H1 (cell line): ENCODE data around the gene DNAL4. TPM values are rescaled to one million over a fixed set of nuclear protein-coding genes. Genes with fewer than 3 reads are reported as not detected.

Experiments used
- CTCF ChIA-PET: fragments of 300-600 bp; sonication (Branson Sonifier 250); formaldehyde crosslinking; loops from one replicate; lab custom pipeline; 2021; ENCODE audit not compliant: partially characterized antibody; lab: Charles Lee
- POLR2A ChIA-PET: fragments of 300-600 bp; sonication (Branson Sonifier 250); formaldehyde crosslinking; loops from one replicate; lab custom pipeline; 2021; ENCODE audit warnings: inconsistent platforms; ENCODE audit not compliant: partially characterized antibody; lab: Charles Lee
- DNase-seq, 2 experiments: peaks; one replicate each; pipeline versions ENCODE4 v3.0.0 to v3.0.0-alpha.2; 2010 to 2022; ENCODE audit warnings: low spot score in 2 of 2, low read depth in 1 of 2, mixed read lengths in 1 of 2
- FAIRE-seq: peaks from 2 replicates; lab custom pipeline; 2011; peaks lifted over from hg19 to GRCh38; lab: Jason Lieb, UNC
- H2AFZ ChIP-seq: 2 replicates; pipeline ENCODE4 v1.8.1; 2012; ENCODE audit warnings: low read length, inconsistent platforms
- H2AK5ac ChIP-seq: 2 replicates; pipeline ENCODE4 v1.6.1; 2013; ENCODE audit warnings: low read depth, low read length
- H2BK120ac ChIP-seq: replicated peaks from 2 replicates; pipeline ENCODE3; 2013; ENCODE audit warnings: low read depth, low read length, inconsistent platforms
- H2BK12ac ChIP-seq: 2 replicates; pipeline ENCODE4 v1.6.1; 2013; ENCODE audit warnings: low read depth, low read length
- H2BK15ac ChIP-seq: 2 replicates; pipeline ENCODE4 v1.6.1; 2013; ENCODE audit warnings: low read length
- H2BK20ac ChIP-seq: 2 replicates; pipeline ENCODE4 v1.6.1; 2013; ENCODE audit warnings: low read length
- H2BK5ac ChIP-seq: 2 replicates; pipeline ENCODE4 v1.6.1; 2013; ENCODE audit warnings: low read depth, low read length
- H3K14ac ChIP-seq: 2 replicates; pipeline ENCODE4 v1.6.1; 2013; ENCODE audit warnings: inconsistent platforms; ENCODE audit not compliant: insufficient read length
- H3K18ac ChIP-seq: 2 replicates; pipeline ENCODE4 v1.6.1; 2013; ENCODE audit warnings: low read length; ENCODE audit errors: extremely low read depth
- H3K23ac ChIP-seq: 2 replicates; pipeline ENCODE4 v1.6.1; 2013; ENCODE audit warnings: inconsistent platforms; ENCODE audit not compliant: insufficient read length
- H3K23me2 ChIP-seq: 2 replicates; pipeline ENCODE4 v1.6.1; 2013; ENCODE audit warnings: low read depth, low read length
- H3K27ac ChIP-seq: 2 replicates; pipeline ENCODE4 v1.6.1; 2011; ENCODE audit warnings: low read depth, low read length, inconsistent platforms
- H3K27me3 ChIP-seq, 4 experiments: replicated peaks in 1 of 4; 1 replicate in 1 of 4; 2 replicates in 3 of 4; pipeline versions ENCODE4 v1.6.1 to v1.8.1; 2011 to 2013; ENCODE audit warnings: low read length in 3 of 4, mild to moderate bottlenecking in 3 of 4, inconsistent platforms in 2 of 4, mixed read lengths in 2 of 4, moderate library complexity in 1 of 4; ENCODE audit not compliant: control insufficient read depth in 3 of 4, insufficient read depth in 3 of 4; ENCODE audit errors: extremely low read depth in 1 of 4
- H3K36me3 ChIP-seq, 4 experiments: 2 replicates each; pipeline versions ENCODE4 v1.6.1 to v1.8.1; 2011 to 2013; ENCODE audit warnings: mild to moderate bottlenecking in 4 of 4, low read length in 3 of 4, moderate library complexity in 2 of 4, control low read depth in 1 of 4, inconsistent platforms in 1 of 4; ENCODE audit not compliant: insufficient read depth in 4 of 4, control insufficient read depth in 2 of 4
- H3K4ac ChIP-seq: replicated peaks from 2 replicates; pipeline ENCODE3; 2013; ENCODE audit warnings: low read length, low read depth, mixed read lengths, inconsistent platforms; ENCODE audit not compliant: insufficient read length
- H3K4me1 ChIP-seq, 4 experiments: replicated peaks in 1 of 4; 1 replicate in 1 of 4; 2 replicates in 3 of 4; pipeline versions ENCODE4 v1.6.1 to v1.8.1; 2011 to 2013; ENCODE audit warnings: low read length in 3 of 4, inconsistent platforms in 2 of 4, mixed read lengths in 1 of 4; ENCODE audit not compliant: insufficient read depth in 4 of 4, control insufficient read depth in 3 of 4
- H3K4me2 ChIP-seq, 2 experiments: 2 replicates each; pipeline versions ENCODE4 v1.6.1 to v1.8.1; 2011 to 2013; ENCODE audit warnings: low read depth in 2 of 2, low read length in 2 of 2, control low read depth in 1 of 2, inconsistent platforms in 1 of 2, mild to moderate bottlenecking in 1 of 2; ENCODE audit not compliant: insufficient read depth in 1 of 2
- H3K4me3 ChIP-seq, 4 experiments: fragments of 200-600, 300-600 bp in 1 of 4; sonication (generic), shearing (Covaris generic), sonication (Bioruptor Twin) in 1 of 4; 2 replicates each; pipeline versions ENCODE4 v1.5.1 to v1.8.1; 2011 to 2016; ENCODE audit warnings: low read length in 4 of 4, low read depth in 3 of 4, control low read depth in 2 of 4, inconsistent platforms in 2 of 4, mild to moderate bottlenecking in 2 of 4, mixed read lengths in 1 of 4, moderate library complexity in 1 of 4; ENCODE audit not compliant: insufficient read depth in 2 of 4; ENCODE audit errors: extremely low read depth in 1 of 4
- H3K56ac ChIP-seq: replicated peaks from 2 replicates; pipeline ENCODE3; 2013; ENCODE audit warnings: low read depth, mild to moderate bottlenecking, mixed read lengths, low read length, inconsistent platforms; ENCODE audit not compliant: insufficient read length
- H3K79me1 ChIP-seq: 2 replicates; pipeline ENCODE4 v1.6.1; 2013; ENCODE audit warnings: low read depth, low read length, control low read depth
- H3K79me2 ChIP-seq, 2 experiments: 2 replicates each; pipeline versions ENCODE4 v1.6.1 to v1.8.1; 2012 to 2013; ENCODE audit warnings: low read length in 2 of 2, mild to moderate bottlenecking in 2 of 2, inconsistent platforms in 1 of 2; ENCODE audit not compliant: insufficient read depth in 2 of 2, control insufficient read depth in 1 of 2
- H3K9ac ChIP-seq, 4 experiments: replicated peaks in 1 of 4; 1 replicate in 1 of 4; 2 replicates in 3 of 4; pipeline versions ENCODE4 v1.6.1 to v1.8.1; 2011 to 2013; ENCODE audit warnings: low read depth in 3 of 4, low read length in 3 of 4, control low read depth in 2 of 4, mild to moderate bottlenecking in 2 of 4, moderate library complexity in 2 of 4, inconsistent platforms in 1 of 4; ENCODE audit errors: extremely low read depth in 1 of 4
- H3K9me3 ChIP-seq, 2 experiments: 2 replicates each; pipeline versions ENCODE4 v1.6.1 to v1.8.1; 2012 to 2013; ENCODE audit warnings: mild to moderate bottlenecking in 2 of 2, moderate library complexity in 2 of 2, control low read depth in 1 of 2, inconsistent platforms in 1 of 2, low read depth in 1 of 2, low read length in 1 of 2, mixed read lengths in 1 of 2; ENCODE audit not compliant: insufficient read depth in 2 of 2
- H4K20me1 ChIP-seq, 2 experiments: replicated peaks in 1 of 2; 2 replicates each; pipeline versions ENCODE3 to v1.8.1; 2011 to 2013; ENCODE audit warnings: inconsistent platforms in 2 of 2, low read length in 2 of 2, mild to moderate bottlenecking in 1 of 2; ENCODE audit not compliant: insufficient read depth in 2 of 2, control insufficient read depth in 1 of 2
- H4K5ac ChIP-seq: 2 replicates; pipeline ENCODE4 v1.6.1; 2013; ENCODE audit warnings: low read length, low read depth, mixed read lengths, inconsistent platforms; ENCODE audit not compliant: insufficient read length
- H4K8ac ChIP-seq: 2 replicates; pipeline ENCODE4 v1.8.0; 2013; ENCODE audit warnings: mild to moderate bottlenecking, moderate library complexity, low read length, inconsistent platforms; ENCODE audit not compliant: insufficient read depth; ENCODE audit errors: extremely low read depth
- H4K91ac ChIP-seq: replicated peaks from 2 replicates; pipeline ENCODE3; 2013; ENCODE audit warnings: low read length, mixed read lengths, inconsistent platforms; ENCODE audit not compliant: insufficient read length
- CHD2 ChIP-seq: IDR thresholded peaks from 2 replicates; pipeline ENCODE4 v1.6.1; 2012; ENCODE audit warnings: low read length, improper control_type of control experiment
- EP300 ChIP-seq, 2 experiments: IDR thresholded peaks; 1 replicate in 1 of 2; 2 replicates in 1 of 2; pipeline ENCODE4 v1.6.1; 2011 to 2012; ENCODE audit warnings: low read depth in 2 of 2, low read length in 2 of 2, mild to moderate bottlenecking in 2 of 2, borderline replicate concordance in 1 of 2, inconsistent platforms in 1 of 2, moderate library complexity in 1 of 2
- GABPA ChIP-seq: IDR thresholded peaks from 2 replicates; pipeline ENCODE4 v1.6.1; 2011; ENCODE audit warnings: mild to moderate bottlenecking, low read length, moderate library complexity, borderline replicate concordance; ENCODE audit not compliant: insufficient read depth
- RFX5 ChIP-seq: IDR thresholded peaks from 2 replicates; pipeline ENCODE4 v1.6.1; 2011; ENCODE audit warnings: low read depth, low read length, improper control_type of control experiment, borderline replicate concordance
- TAF7 ChIP-seq: optimal IDR thresholded peaks from 2 replicates; pipeline ENCODE3; 2011; ENCODE audit warnings: low read depth, mild to moderate bottlenecking, inconsistent platforms, low read length, moderate library complexity, borderline replicate concordance
- WGBS, 2 experiments: shearing (Covaris generic) in 1 of 2; methylation state at CpG; one replicate each; pipeline versions ENCODE4 v1.1.6 to v1.1.7; 2013 to 2015; ENCODE audit warnings: low lambda C conversion rate in 2 of 2, mixed read lengths in 2 of 2, inconsistent platforms in 1 of 2, low coverage in 1 of 2, missing lambda C conversion rate in 1 of 2; ENCODE audit not compliant: insufficient replicate concordance in 2 of 2, insufficient coverage in 1 of 2, insufficient read length in 1 of 2; ENCODE audit errors: extremely low coverage in 1 of 2, missing lambda C conversion rate in 1 of 2; 5-methylcytosine and 5-hydroxymethylcytosine counted together
- polyA plus RNA-seq, 7 experiments: library from polyadenylated mRNA; depleted of rRNA in 3 of 7; stranded (reverse) in 5 of 7; unstranded in 2 of 7; fragments of >200 nt in 5 of 7; fragments of 200-250 nt in 2 of 7; gene quantifications; 1 replicate in 5 of 7; 2 replicates in 1 of 7; 4 replicates in 1 of 7; pipeline versions ENCODE4 v1.2.1 to v1.2.3, GENCODE V29; 2011 to 2013; ENCODE audit warnings: missing spikeins in 2 of 7, mixed read lengths in 2 of 7
- total RNA-seq: library from RNA; stranded (reverse); fragmentation: NEBNext Ultra II Directional; extraction: Animal tissue kit (Norgen Biotek cat#: 25700); gene quantifications from 2 replicates; pipeline ENCODE4 v1.2.1, GENCODE V29; 2021
- TF ChIP-seq, protein P1 (sequence below): IDR thresholded peaks from 2 replicates; pipeline ENCODE4 v1.6.1; 2012; ENCODE audit warnings: low read length, inconsistent platforms
- TF ChIP-seq, protein P2 (sequence below): IDR thresholded peaks from 2 replicates; pipeline ENCODE4 v1.6.1; 2012; ENCODE audit warnings: inconsistent platforms

DNAL4 gene
- total and polyA plus RNA-seq, 2 of the 8 experiments (the other 6 are each of a cell fraction or from before 2014, with no cell fraction given): 8.8 to 14.0 TPM

DNA sequence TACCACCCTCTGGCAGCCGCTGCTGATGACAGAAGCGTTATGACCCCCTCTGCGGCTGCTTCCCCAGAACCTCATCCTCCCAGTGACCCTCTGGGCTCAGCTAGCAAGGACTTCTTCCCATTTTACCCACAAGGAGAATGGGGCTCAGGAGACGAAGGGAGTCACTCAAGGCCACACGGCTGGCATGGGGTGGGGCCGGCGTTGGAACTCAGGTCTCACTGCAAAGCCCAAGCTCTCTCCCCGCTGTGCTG is 21.4 kb downstream of the DNAL4 start:
- Histone ChIP-seq H3K27me3 (no peaks in the 10 kb centered on the region; a peak in 2 of 7 replicates), H4K20me1 (peaks cover 0 to 2% of the 10 kb centered on the region in 2 experiments), H2BK5ac (no peak overlapping the region), H3K56ac (no peak overlapping the region), H3K9me3 (no peaks in the 10 kb centered on the region), H3K36me3 (no peaks in the 10 kb centered on the region), H3K4ac (no peak overlapping the region), H3K23ac (no peak overlapping the region), H2BK20ac (no peak overlapping the region), H2BK12ac (no peak overlapping the region), H4K5ac (no peak overlapping the region), H3K4me2 (no peak overlapping the region), H2AK5ac (no peak overlapping the region), H2AFZ (no peak overlapping the region), H2BK120ac (no peak overlapping the region), H3K9ac (no peak overlapping the region), H4K91ac (no peak overlapping the region), H3K23me2 (peaks cover 6% of the 10 kb centered on the region; the same call in 1 of the 2 replicates), H3K27ac (no peak overlapping the region), H3K18ac (no peak overlapping the region), H3K14ac (no peak overlapping the region), H3K79me2 (no peaks in the 10 kb centered on the region), H4K8ac (no peak overlapping the region), H3K4me1 (peaks cover 0 to 4% (median 2%) of the 10 kb centered on the region in 4 experiments; a peak in 3 of 7 replicates), H3K79me1 (no peaks in the 10 kb centered on the region), H2BK15ac (no peak overlapping the region), H3K4me3 (no peak overlapping the region)
- DNase-seq: no peak
- TF ChIP-seq TAF7 (no peak), EP300 (IDR thresholded peaks at IDR 0.05; ENCODE audit: borderline replicate concordance in 1 of 2, low read depth in 2 of 2, low read length in 2 of 2) (no peak), CHD2 (no peak), RFX5 (no peak), GABPA (no peak)
- TF ChIP-seq, protein P1, sequence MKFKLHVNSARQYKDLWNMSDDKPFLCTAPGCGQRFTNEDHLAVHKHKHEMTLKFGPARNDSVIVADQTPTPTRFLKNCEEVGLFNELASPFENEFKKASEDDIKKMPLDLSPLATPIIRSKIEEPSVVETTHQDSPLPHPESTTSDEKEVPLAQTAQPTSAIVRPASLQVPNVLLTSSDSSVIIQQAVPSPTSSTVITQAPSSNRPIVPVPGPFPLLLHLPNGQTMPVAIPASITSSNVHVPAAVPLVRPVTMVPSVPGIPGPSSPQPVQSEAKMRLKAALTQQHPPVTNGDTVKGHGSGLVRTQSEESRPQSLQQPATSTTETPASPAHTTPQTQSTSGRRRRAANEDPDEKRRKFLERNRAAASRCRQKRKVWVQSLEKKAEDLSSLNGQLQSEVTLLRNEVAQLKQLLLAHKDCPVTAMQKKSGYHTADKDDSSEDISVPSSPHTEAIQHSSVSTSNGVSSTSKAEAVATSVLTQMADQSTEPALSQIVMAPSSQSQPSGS: no peak
- TF ChIP-seq, protein P2, sequence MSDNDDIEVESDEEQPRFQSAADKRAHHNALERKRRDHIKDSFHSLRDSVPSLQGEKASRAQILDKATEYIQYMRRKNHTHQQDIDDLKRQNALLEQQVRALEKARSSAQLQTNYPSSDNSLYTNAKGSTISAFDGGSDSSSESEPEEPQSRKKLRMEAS: no peak
- FAIRE-seq: no peak
- ChIA-PET CTCF (interaction anchor here (0.6 to 0.7 kb wide), 2 partner anchors 306 to 320 kb away, joined by 3 to 4 read pairs; no protein-coding TSS in a partner anchor), POLR2A (interaction anchor here (1.9 kb wide), 1 partner anchor 10 kb away, joined by 4 read pairs; no protein-coding TSS in a partner anchor)
- 88% methylated on average over 8 of the region's 8 CpGs; no CpG with 5 or more reads in 1 of the 2 experiments for WGBS, 2 experiments
